Coronary artery (tissue), 2 donors: ENCODE results near the gene SH3RF1.

Experiments used
- DNase-seq: peaks from one replicate; pipeline ENCODE4 v3.0.0-alpha.2; 2017; ENCODE audit warnings: low spot score
- H3K27ac ChIP-seq, 2 donors: fragments of 200-600 bp; sonication (generic); one replicate each; pipeline ENCODE4 v1.5.1; 2016 to 2019
- H3K4me3 ChIP-seq: fragments of 200-600 bp; sonication (generic); 2 replicates; pipeline ENCODE4 v1.5.1; 2016; ENCODE audit warnings: mild to moderate bottlenecking, moderate library complexity
- CTCF ChIP-seq: fragments of 200-600 bp; sonication (generic); IDR thresholded peaks from one replicate; pipeline ENCODE4 v1.5.1; 2019; ENCODE audit warnings: antibody characterized with exemption

Gene SH3RF1

GRCh38 chr4:169251291-169252235, 19.2 kb downstream of the SH3RF1 start:
- Histone ChIP-seq H3K4me3 (no peak overlapping the region), H3K27ac (no peak overlapping the region)
- TF ChIP-seq CTCF: no peak
- no peak for DNase-seq

GRCh38 chr4:169250796-169251195, 20.0 kb downstream of the SH3RF1 start:
- DNase-seq: no peak
- no peak overlapping the region for H3K4me3 ChIP-seq
- no peak for TF ChIP-seq CTCF
- no peak overlapping the region for H3K27ac ChIP-seq

GRCh38 chr4:169249999-169250398, 20.8 kb downstream of the SH3RF1 start:
- no peak for DNase-seq
- no peak overlapping the region for H3K27ac ChIP-seq
- no peak for TF ChIP-seq CTCF
- H3K4me3 ChIP-seq: no peak overlapping the region

- TF ChIP-seq CTCF: no peak
- no peak overlapping the region for H3K27ac ChIP-seq
- DNase-seq: no peak
- H3K4me3 ChIP-seq: no peak overlapping the region
Observed at GRCh38 chr4:169249214-169249973, 21.4 kb downstream of the SH3RF1 start.

- Histone ChIP-seq H3K27ac (no peak overlapping the region), H3K4me3 (no peak overlapping the region)
- no peak for TF ChIP-seq CTCF
Observed at GRCh38 chr4:169248645-169249044, 22.1 kb downstream of the SH3RF1 start.

GRCh38 chr4:169246957-169247396, 23.8 kb downstream of the SH3RF1 start:
- no peak for TF ChIP-seq CTCF
- no peak overlapping the region for H3K27ac ChIP-seq
- no peak for DNase-seq
- H3K4me3 ChIP-seq: no peak overlapping the region

More at GRCh38 chr4:169248645-169249044, 22.1 kb downstream of the SH3RF1 start:
- no peak for DNase-seq
